Naive thymus-derived CD4-positive, alpha-beta T cell (primary cell): Measurements from ENCODE around the gene CHST2. TPM values are rescaled to one million over a fixed set of nuclear protein-coding genes. Genes with fewer than 3 reads are reported as not detected.

Experiments used
- ATAC-seq: fragments of 150-1000 bp; cut with Tn5 transposase; 2 replicates; pipeline ENCODE4 v1.10.0; 2021; ENCODE audit warnings: mild to moderate bottlenecking, moderate library complexity
- CTCF ChIA-PET: fragments of 350-600 bp; sonication (Branson Sonifier 250); formaldehyde crosslinking; loops from one replicate; lab custom pipeline; 2021; ENCODE audit warnings: antibody characterized with exemption; lab: Charles Lee
- POLR2A ChIA-PET: fragments of 350-600 bp; sonication (Branson Sonifier 250); formaldehyde crosslinking; loops from one replicate; lab custom pipeline; 2021; ENCODE audit warnings: antibody characterized with exemption, inconsistent platforms; lab: Charles Lee
- DNase-seq, 9 donors: peaks; one replicate each; pipeline versions ENCODE4 v3.0.0 to v3.0.0-alpha.2; 2020 to 2022; ENCODE audit warnings: mixed read lengths in 1 of 9
- H3K27ac ChIP-seq: one replicate; pipeline ENCODE4 v1.7.0; 2013; ENCODE audit warnings: mild to moderate bottlenecking, low read depth, low read length, moderate library complexity
- H3K27me3 ChIP-seq, 2 donors: one replicate each; pipeline ENCODE4 v1.7.0; 2013; ENCODE audit warnings: low read length in 2 of 2, mild to moderate bottlenecking in 2 of 2, moderate library complexity in 2 of 2; ENCODE audit not compliant: control insufficient read depth in 2 of 2, insufficient read depth in 2 of 2
- H3K36me3 ChIP-seq, 3 experiments: 1 replicate in 2 of 3; 2 replicates in 1 of 3; pipeline ENCODE4 v1.7.0; 2013; ENCODE audit warnings: low read length in 3 of 3, mild to moderate bottlenecking in 3 of 3, moderate library complexity in 1 of 3; ENCODE audit not compliant: insufficient read depth in 3 of 3, control insufficient read depth in 2 of 3
- H3K4me1 ChIP-seq, 2 donors: one replicate each; pipeline ENCODE4 v1.7.0; 2013; ENCODE audit warnings: low read length in 2 of 2, mild to moderate bottlenecking in 2 of 2, moderate library complexity in 1 of 2; ENCODE audit not compliant: control insufficient read depth in 2 of 2, insufficient read depth in 2 of 2
- H3K4me3 ChIP-seq: 2 replicates; pipeline ENCODE4 v1.7.0; 2013; ENCODE audit warnings: mild to moderate bottlenecking, low read length
- H3K9me3 ChIP-seq, 3 experiments: 1 replicate in 2 of 3; 2 replicates in 1 of 3; pipeline ENCODE4 v1.7.0; 2013; ENCODE audit warnings: low read length in 3 of 3; ENCODE audit not compliant: control insufficient read depth in 2 of 3
- H3K27ac Mint-ChIP-seq, 9 donors: one replicate each; pipeline ENCODE4 v1.8.0; 2020 to 2022; ENCODE audit warnings: mixed read lengths in 9 of 9, mild to moderate bottlenecking in 8 of 9, moderate library complexity in 5 of 9, inconsistent platforms in 2 of 9
- H3K27me3 Mint-ChIP-seq, 5 donors: one replicate each; pipeline ENCODE4 v1.8.0; 2021 to 2022; ENCODE audit warnings: mixed read lengths in 5 of 5, mild to moderate bottlenecking in 1 of 5
- H3K36me3 Mint-ChIP-seq, 5 donors: one replicate each; pipeline ENCODE4 v1.8.0; 2020 to 2022; ENCODE audit warnings: mixed read lengths in 5 of 5, mild to moderate bottlenecking in 3 of 5, inconsistent platforms in 1 of 5
- H3K4me1 Mint-ChIP-seq, 7 donors: one replicate each; pipeline ENCODE4 v1.8.0; 2020 to 2022; ENCODE audit warnings: mixed read lengths in 7 of 7, mild to moderate bottlenecking in 3 of 7, inconsistent platforms in 1 of 7
- H3K4me3 Mint-ChIP-seq, 10 donors: one replicate each; pipeline ENCODE4 v1.8.0; 2020 to 2022; ENCODE audit warnings: mild to moderate bottlenecking in 10 of 10, mixed read lengths in 10 of 10, moderate library complexity in 6 of 10, inconsistent platforms in 2 of 10
- H3K9me3 Mint-ChIP-seq, 11 donors: one replicate each; pipeline ENCODE4 v1.8.0; 2020 to 2022; ENCODE audit warnings: mixed read lengths in 11 of 11, mild to moderate bottlenecking in 4 of 11, inconsistent platforms in 1 of 11, moderate library complexity in 1 of 11
- intact Hi-C, 2 donors: fragments of 100-400 bp; cut with micrococcal nuclease; formaldehyde crosslinking; loops; one replicate each; pipeline ENCODE4 v1.15.1; 2023
- polyA plus RNA-seq, 2 donors: library from polyadenylated mRNA; unstranded; fragments of 300-500 nt; fragmentation: Illumina TruSeq; gene quantifications; one replicate each; pipeline ENCODE4 v1.2.3, GENCODE V29; 2021
- total RNA-seq, 6 experiments: library from RNA in 5 of 6; stranded (reverse) in 5 of 6; gene quantifications; 1 replicate in 5 of 6; 2 replicates in 1 of 6; pipeline ENCODE4 v1.2.3 and lab custom pipeline; 2021 to 2026

CHST2 gene
- total and polyA plus RNA-seq, 7 experiments from 2014 or later, result 3.4 to 12.3 (median 5.6) TPM

GRCh38 chr3:143138953-143139352, 19.4 kb downstream of the CHST2 start:
- H3K27ac ChIP-seq, result no peak overlapping the region
- ATAC-seq (no peak), DNase-seq (no peak)
- POLR2A ChIA-PET, result no interaction called here
- intact Hi-C loops, result no loop called here
- no peaks in the 10 kb centered on the region for H3K4me1 ChIP-seq
- peaks cover 0 to 13% (median 10%) of the 10 kb centered on the region in 7 donors for H3K4me1 Mint-ChIP-seq
- H3K36me3 ChIP-seq, result no peaks in the 10 kb centered on the region
- no peaks in the 10 kb centered on the region for H3K9me3 ChIP-seq
- H3K27me3 Mint-ChIP-seq, result peaks cover 0 to 2% (median 0%) of the 10 kb centered on the region in 5 donors
- no peaks in the 10 kb centered on the region for H3K9me3 Mint-ChIP-seq
- peak overlapping the region in 3 of 9 donors; percentile 0 to 86 (median 65) for H3K27ac Mint-ChIP-seq
- H3K27me3 ChIP-seq, result no peaks in the 10 kb centered on the region
- H3K36me3 Mint-ChIP-seq, result no peaks in the 10 kb centered on the region
- CTCF ChIA-PET, result no interaction called here
- no peak overlapping the region for H3K4me3 Mint-ChIP-seq
- no peak overlapping the region for H3K4me3 ChIP-seq

GRCh38 chr3:143139762-143140161, 20.2 kb downstream of the CHST2 start:
- Mint-ChIP-seq H3K4me1 (peaks cover 0 to 13% (median 10%) of the 10 kb centered on the region in 7 donors), H3K4me3 (no peak overlapping the region), H3K27ac (peak overlapping the region in 1 of 9 donors; percentile 74), H3K36me3 (no peaks in the 10 kb centered on the region), H3K9me3 (no peaks in the 10 kb centered on the region), H3K27me3 (peaks cover 0 to 2% (median 0%) of the 10 kb centered on the region in 5 donors)
- POLR2A ChIA-PET, result no interaction called here
- H3K27me3 ChIP-seq, result no peaks in the 10 kb centered on the region
- no peak overlapping the region for H3K4me3 ChIP-seq
- no peaks in the 10 kb centered on the region for H3K4me1 ChIP-seq
- no peak overlapping the region for H3K27ac ChIP-seq
- DNase-seq (no peak), ATAC-seq (no peak)
- intact Hi-C loops, result no loop called here
- H3K36me3 ChIP-seq, result no peaks in the 10 kb centered on the region
- CTCF ChIA-PET, result no interaction called here
- no peaks in the 10 kb centered on the region for H3K9me3 ChIP-seq

GRCh38 chr3:143140550-143140949, 21.0 kb downstream of the CHST2 start:
- Histone ChIP-seq H3K27ac (no peak overlapping the region), H3K36me3 (no peaks in the 10 kb centered on the region), H3K4me1 (no peaks in the 10 kb centered on the region), H3K27me3 (no peaks in the 10 kb centered on the region), H3K4me3 (no peak overlapping the region), H3K9me3 (no peaks in the 10 kb centered on the region)
- Mint-ChIP-seq H3K9me3 (no peaks in the 10 kb centered on the region), H3K36me3 (no peaks in the 10 kb centered on the region), H3K27ac (no peak overlapping the region), H3K27me3 (peaks cover 0 to 2% (median 0%) of the 10 kb centered on the region in 5 donors), H3K4me1 (peaks cover 0 to 13% (median 10%) of the 10 kb centered on the region in 7 donors), H3K4me3 (no peak overlapping the region)
- ATAC-seq, result no peak
- no peak for DNase-seq
- ChIA-PET CTCF (no interaction called here), POLR2A (no interaction called here)
- intact Hi-C loops, result no loop called here

GRCh38 chr3:143142354-143142753, 22.8 kb downstream of the CHST2 start:
- H3K36me3 Mint-ChIP-seq, result no peaks in the 10 kb centered on the region
- H3K4me3 ChIP-seq, result no peak overlapping the region
- H3K27ac ChIP-seq, result no peak overlapping the region
- DNase-seq (no peak), ATAC-seq (no peak)
- no peak overlapping the region for H3K27ac Mint-ChIP-seq
- no peaks in the 10 kb centered on the region for H3K9me3 ChIP-seq
- H3K4me1 ChIP-seq, result no peaks in the 10 kb centered on the region
- ChIA-PET POLR2A (no interaction called here), CTCF (no interaction called here)
- H3K4me1 Mint-ChIP-seq, result peaks cover 0 to 13% (median 10%) of the 10 kb centered on the region in 7 donors
- no peaks in the 10 kb centered on the region for H3K36me3 ChIP-seq
- peaks cover 0 to 2% (median 0%) of the 10 kb centered on the region in 5 donors for H3K27me3 Mint-ChIP-seq
- no peaks in the 10 kb centered on the region for H3K27me3 ChIP-seq
- H3K9me3 Mint-ChIP-seq, result no peaks in the 10 kb centered on the region
- intact Hi-C loops, result no loop called here
- no peak overlapping the region for H3K4me3 Mint-ChIP-seq

GRCh38 chr3:143145906-143146305, 26.3 kb downstream of the CHST2 start:
- ATAC-seq, result no peak
- CTCF ChIA-PET, result no interaction called here
- no peak overlapping the region for H3K27ac Mint-ChIP-seq
- Histone ChIP-seq H3K4me3 (no peak overlapping the region), H3K9me3 (no peaks in the 10 kb centered on the region), H3K4me1 (no peaks in the 10 kb centered on the region), H3K36me3 (no peaks in the 10 kb centered on the region), H3K27me3 (no peaks in the 10 kb centered on the region), H3K27ac (no peak overlapping the region)
- no peak for DNase-seq
- H3K4me1 Mint-ChIP-seq, result peaks cover 0 to 4% (median under 1%) of the 10 kb centered on the region in 7 donors
- no peaks in the 10 kb centered on the region for H3K9me3 Mint-ChIP-seq
- no peaks in the 10 kb centered on the region for H3K27me3 Mint-ChIP-seq
- POLR2A ChIA-PET, result no interaction called here
- no peaks in the 10 kb centered on the region for H3K36me3 Mint-ChIP-seq
- no peak overlapping the region for H3K4me3 Mint-ChIP-seq
- intact Hi-C loops, result no loop called here

GRCh38 chr3:143146486-143147274, 27.1 kb downstream of the CHST2 start:
- DNase-seq (no peak), ATAC-seq (no peak)
- Histone ChIP-seq H3K4me1 (no peaks in the 10 kb centered on the region), H3K36me3 (no peaks in the 10 kb centered on the region), H3K9me3 (no peaks in the 10 kb centered on the region), H3K4me3 (no peak overlapping the region), H3K27me3 (no peaks in the 10 kb centered on the region), H3K27ac (no peak overlapping the region)
- H3K4me1 Mint-ChIP-seq, result peaks cover 0 to 12% (median 8%) of the 10 kb centered on the region in 7 donors
- no peak overlapping the region for H3K4me3 Mint-ChIP-seq
- no peaks in the 10 kb centered on the region for H3K27me3 Mint-ChIP-seq
- no peak overlapping the region for H3K27ac Mint-ChIP-seq
- intact Hi-C loops, result no loop called here
- CTCF ChIA-PET, result interaction anchor here (0.9 kb wide), 1 partner anchor 14 kb away, joined by 3 read pairs; no protein-coding TSS in a partner anchor
- H3K9me3 Mint-ChIP-seq, result no peaks in the 10 kb centered on the region
- POLR2A ChIA-PET, result interaction anchor here (0.6 kb wide), 1 partner anchor 27 kb away, joined by 3 read pairs; no protein-coding TSS in a partner anchor
- no peaks in the 10 kb centered on the region for H3K36me3 Mint-ChIP-seq
